ENCODE measurements around the gene GNAI3.

Gene GNAI3

GRCh38 chr1:109642626-109643025, 94.2 kb downstream of the GNAI3 start:
- DNase-seq, result no peak
- no peak overlapping the region for H3K27ac ChIP-seq (ENCODE audit: insufficient read depth, low read length, poor library complexity, severe bottlenecking)
- no peaks in the 10 kb centered on the region for H3K9me3 ChIP-seq (ENCODE audit: control insufficient read depth, low read length)
- no peak overlapping the region for H3K4me3 ChIP-seq (ENCODE audit: insufficient read depth, low read depth, low read length, poor library complexity, severe bottlenecking)
- no peaks in the 10 kb centered on the region for H3K36me3 ChIP-seq (ENCODE audit: control insufficient read depth, insufficient read depth, low read length)
- H3K4me1 ChIP-seq (ENCODE audit: control insufficient read depth, insufficient read depth, low read length, poor library complexity, severe bottlenecking), result peaks cover 4% of the 10 kb centered on the region
- no peaks in the 10 kb centered on the region for H3K27me3 ChIP-seq (replicated peaks; ENCODE audit: control insufficient read depth, insufficient read depth, low read length, poor library complexity, severe bottlenecking)

- peak; percentile 61 to 71 (median 66) for DNase-seq
- H3K4me1 ChIP-seq (ENCODE audit: control insufficient read depth, insufficient read depth, low read length, poor library complexity, severe bottlenecking), result peaks cover 4% of the 10 kb centered on the region
- H3K27ac ChIP-seq (ENCODE audit: insufficient read depth, low read length, poor library complexity, severe bottlenecking), result no peak overlapping the region
- no peaks in the 10 kb centered on the region for H3K36me3 ChIP-seq (ENCODE audit: control insufficient read depth, insufficient read depth, low read length)
- H3K4me3 ChIP-seq (ENCODE audit: insufficient read depth, low read depth, low read length, poor library complexity, severe bottlenecking), result no peak overlapping the region
- no peaks in the 10 kb centered on the region for H3K27me3 ChIP-seq (replicated peaks; ENCODE audit: control insufficient read depth, insufficient read depth, low read length, poor library complexity, severe bottlenecking)
- no peaks in the 10 kb centered on the region for H3K9me3 ChIP-seq (ENCODE audit: control insufficient read depth, low read length)
Observed at GRCh38 chr1:109643385-109644230, 95.2 kb downstream of the GNAI3 start.

- Histone ChIP-seq H3K27ac (ENCODE audit: insufficient read depth, low read length, poor library complexity, severe bottlenecking) (no peak overlapping the region), H3K9me3 (ENCODE audit: control insufficient read depth, low read length) (no peaks in the 10 kb centered on the region), H3K4me3 (ENCODE audit: insufficient read depth, low read depth, low read length, poor library complexity, severe bottlenecking) (no peak overlapping the region), H3K27me3 (replicated peaks; ENCODE audit: control insufficient read depth, insufficient read depth, low read length, poor library complexity, severe bottlenecking) (no peaks in the 10 kb centered on the region), H3K4me1 (ENCODE audit: control insufficient read depth, insufficient read depth, low read length, poor library complexity, severe bottlenecking) (peaks cover 4% of the 10 kb centered on the region), H3K36me3 (ENCODE audit: control insufficient read depth, insufficient read depth, low read length) (no peaks in the 10 kb centered on the region)
- no peak for DNase-seq
Observed at GRCh38 chr1:109644670-109645069, 96.3 kb downstream of the GNAI3 start.

DNA sequence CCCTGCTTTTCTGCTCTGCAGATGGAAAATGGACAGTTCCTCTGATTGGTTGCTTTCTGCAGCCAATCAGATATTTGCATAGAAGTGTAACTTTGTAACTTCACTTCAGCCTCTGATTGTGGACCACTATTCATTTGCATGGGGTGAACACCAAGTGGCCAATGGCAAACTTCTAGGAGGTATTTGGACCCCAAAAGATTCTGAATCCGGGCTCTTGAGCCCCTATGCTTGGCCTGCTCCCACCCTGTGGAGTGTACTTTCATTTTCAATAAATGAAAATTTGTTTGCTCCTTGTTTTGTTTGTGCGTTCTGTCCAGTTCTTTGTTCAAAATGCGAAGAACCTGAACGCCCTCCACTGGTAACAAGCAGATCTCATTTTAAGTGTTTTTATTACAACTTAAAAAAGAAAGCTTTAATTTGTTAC, 101.1 kb downstream of the GNAI3 start:
- no peak for DNase-seq

GRCh38 chr1:109650609-109651008, 102.2 kb downstream of the GNAI3 start:
- no peak overlapping the region for H3K4me3 ChIP-seq (ENCODE audit: insufficient read depth, low read depth, low read length, poor library complexity, severe bottlenecking)
- H3K9me3 ChIP-seq (ENCODE audit: control insufficient read depth, low read length), result no peaks in the 10 kb centered on the region
- H3K27ac ChIP-seq (ENCODE audit: insufficient read depth, low read length, poor library complexity, severe bottlenecking), result no peak overlapping the region
- no peaks in the 10 kb centered on the region for H3K27me3 ChIP-seq (replicated peaks; ENCODE audit: control insufficient read depth, insufficient read depth, low read length, poor library complexity, severe bottlenecking)
- H3K4me1 ChIP-seq (ENCODE audit: control insufficient read depth, insufficient read depth, low read length, poor library complexity, severe bottlenecking), result peaks cover 3% of the 10 kb centered on the region
- DNase-seq, result no peak
- no peaks in the 10 kb centered on the region for H3K36me3 ChIP-seq (ENCODE audit: control insufficient read depth, insufficient read depth, low read length)

More for the DNA sequence above, 101.1 kb downstream of the GNAI3 start:
- Histone ChIP-seq H3K27me3 (replicated peaks; ENCODE audit: control insufficient read depth, insufficient read depth, low read length, poor library complexity, severe bottlenecking) (no peaks in the 10 kb centered on the region), H3K4me1 (ENCODE audit: control insufficient read depth, insufficient read depth, low read length, poor library complexity, severe bottlenecking) (no peaks in the 10 kb centered on the region), H3K4me3 (ENCODE audit: insufficient read depth, low read depth, low read length, poor library complexity, severe bottlenecking) (no peak overlapping the region), H3K36me3 (ENCODE audit: control insufficient read depth, insufficient read depth, low read length) (no peaks in the 10 kb centered on the region), H3K27ac (ENCODE audit: insufficient read depth, low read length, poor library complexity, severe bottlenecking) (no peak overlapping the region), H3K9me3 (ENCODE audit: control insufficient read depth, low read length) (no peaks in the 10 kb centered on the region)

GRCh38 chr1:109652402-109652801, 104.0 kb downstream of the GNAI3 start:
- Histone ChIP-seq H3K36me3 (ENCODE audit: control insufficient read depth, insufficient read depth, low read length) (no peaks in the 10 kb centered on the region), H3K27ac (ENCODE audit: insufficient read depth, low read length, poor library complexity, severe bottlenecking) (no peak overlapping the region), H3K4me1 (ENCODE audit: control insufficient read depth, insufficient read depth, low read length, poor library complexity, severe bottlenecking) (peaks cover 4% of the 10 kb centered on the region), H3K9me3 (ENCODE audit: control insufficient read depth, low read length) (no peaks in the 10 kb centered on the region), H3K4me3 (ENCODE audit: insufficient read depth, low read depth, low read length, poor library complexity, severe bottlenecking) (no peak overlapping the region), H3K27me3 (replicated peaks; ENCODE audit: control insufficient read depth, insufficient read depth, low read length, poor library complexity, severe bottlenecking) (no peaks in the 10 kb centered on the region)
- no peak for DNase-seq

- Histone ChIP-seq H3K27me3 (replicated peaks; ENCODE audit: control insufficient read depth, insufficient read depth, low read length, poor library complexity, severe bottlenecking) (no peaks in the 10 kb centered on the region), H3K27ac (ENCODE audit: insufficient read depth, low read length, poor library complexity, severe bottlenecking) (no peak overlapping the region), H3K4me3 (ENCODE audit: insufficient read depth, low read depth, low read length, poor library complexity, severe bottlenecking) (no peak overlapping the region), H3K4me1 (ENCODE audit: control insufficient read depth, insufficient read depth, low read length, poor library complexity, severe bottlenecking) (peaks cover 4% of the 10 kb centered on the region), H3K9me3 (ENCODE audit: control insufficient read depth, low read length) (no peaks in the 10 kb centered on the region), H3K36me3 (ENCODE audit: control insufficient read depth, insufficient read depth, low read length) (no peaks in the 10 kb centered on the region)
- DNase-seq, result no peak
Observed at GRCh38 chr1:109653306-109653705, 104.9 kb downstream of the GNAI3 start.

- H3K4me3 ChIP-seq (ENCODE audit: insufficient read depth, low read depth, low read length, poor library complexity, severe bottlenecking), result no peak overlapping the region
- H3K27ac ChIP-seq (ENCODE audit: insufficient read depth, low read length, poor library complexity, severe bottlenecking), result no peak overlapping the region
- H3K4me1 ChIP-seq (ENCODE audit: control insufficient read depth, insufficient read depth, low read length, poor library complexity, severe bottlenecking), result peaks cover 4% of the 10 kb centered on the region
- no peak for DNase-seq
- no peaks in the 10 kb centered on the region for H3K36me3 ChIP-seq (ENCODE audit: control insufficient read depth, insufficient read depth, low read length)
- no peaks in the 10 kb centered on the region for H3K9me3 ChIP-seq (ENCODE audit: control insufficient read depth, low read length)
- no peaks in the 10 kb centered on the region for H3K27me3 ChIP-seq (replicated peaks; ENCODE audit: control insufficient read depth, insufficient read depth, low read length, poor library complexity, severe bottlenecking)
Observed at GRCh38 chr1:109654519-109654918, 106.1 kb downstream of the GNAI3 start.

GRCh38 chr1:109655615-109656519, 107.5 kb downstream of the GNAI3 start, which contains the start of gene GSTM4:
TSS of gene GSTM4 (plus strand) at chr1:109656099. CDS start at chr1:109656390, 291 bp downstream.
- peaks cover 4% of the 10 kb centered on the region for H3K4me1 ChIP-seq (ENCODE audit: control insufficient read depth, insufficient read depth, low read length, poor library complexity, severe bottlenecking)
- DNase-seq, result peak; percentile 24 to 55 (median 42)
- no peaks in the 10 kb centered on the region for H3K36me3 ChIP-seq (ENCODE audit: control insufficient read depth, insufficient read depth, low read length)
- H3K9me3 ChIP-seq (ENCODE audit: control insufficient read depth, low read length), result no peaks in the 10 kb centered on the region
- no peaks in the 10 kb centered on the region for H3K27me3 ChIP-seq (replicated peaks; ENCODE audit: control insufficient read depth, insufficient read depth, low read length, poor library complexity, severe bottlenecking)
- peak within 1 kb of the TSS; percentile 90 for H3K4me3 ChIP-seq (ENCODE audit: insufficient read depth, low read depth, low read length, poor library complexity, severe bottlenecking)
- H3K27ac ChIP-seq (ENCODE audit: insufficient read depth, low read length, poor library complexity, severe bottlenecking), result peak within 1 kb of the TSS; percentile 46

DNA sequence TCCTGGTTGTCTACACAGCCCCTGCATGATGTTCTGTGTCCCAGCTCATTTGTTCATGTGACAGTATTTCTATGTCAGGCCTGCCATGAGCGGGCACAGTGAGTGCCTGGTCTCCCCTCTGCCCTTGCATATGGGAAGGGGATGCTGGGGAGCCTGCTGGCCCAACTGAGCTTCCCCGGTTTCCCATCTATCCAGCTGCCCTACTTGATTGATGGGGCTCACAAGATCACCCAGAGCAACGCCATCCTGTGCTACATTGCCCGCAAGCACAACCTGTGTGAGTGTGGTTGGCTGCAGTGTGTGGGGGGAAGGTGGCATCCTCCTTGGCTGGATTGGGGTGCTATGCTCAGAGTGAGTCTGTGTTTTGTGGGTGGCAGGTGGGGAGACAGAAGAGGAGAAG, 109.0 kb downstream of the GNAI3 start:
- H3K4me1 ChIP-seq (ENCODE audit: control insufficient read depth, insufficient read depth, low read length, poor library complexity, severe bottlenecking), result peaks cover 4% of the 10 kb centered on the region
- DNase-seq, result no peak
- H3K36me3 ChIP-seq (ENCODE audit: control insufficient read depth, insufficient read depth, low read length), result no peaks in the 10 kb centered on the region
- no peaks in the 10 kb centered on the region for H3K27me3 ChIP-seq (replicated peaks; ENCODE audit: control insufficient read depth, insufficient read depth, low read length, poor library complexity, severe bottlenecking)
- H3K27ac ChIP-seq (ENCODE audit: insufficient read depth, low read length, poor library complexity, severe bottlenecking), result no peak overlapping the region
- H3K4me3 ChIP-seq (ENCODE audit: insufficient read depth, low read depth, low read length, poor library complexity, severe bottlenecking), result no peak overlapping the region
- no peaks in the 10 kb centered on the region for H3K9me3 ChIP-seq (ENCODE audit: control insufficient read depth, low read length)
